COLO829 (cell line): ENCODE data around the gene IRAK3.
"Not testable (repeated sequence)": the region's sequence is repeated elsewhere in the genome, so short reads cannot be mapped to it uniquely, and the experiment has no call there.

Experiments
- DNase-seq: peaks from one replicate; pipeline ENCODE4 v3.0.0; 2012; ENCODE audit warnings: low spot score

Gene IRAK3

GRCh38 chr12:66170606-66171005 is 18.4 kb upstream of the IRAK3 start:
- no peak for DNase-seq

- DNase-seq, result not testable (repeated sequence)
Measured at GRCh38 chr12:66174391-66175325, 14.4 kb upstream of the IRAK3 start.

- no peak for DNase-seq
Measured at GRCh38 chr12:66176105-66176900, 12.7 kb upstream of the IRAK3 start.

- no peak for DNase-seq
Measured at GRCh38 chr12:66182956-66183355, 6.1 kb upstream of the IRAK3 start.

- DNase-seq, result not testable (repeated sequence)
Measured at GRCh38 chr12:66184822-66185221, 4.2 kb upstream of the IRAK3 start.

- no peak for DNase-seq
Measured at GRCh38 chr12:66187036-66187435, 2.0 kb upstream of the IRAK3 start.

GRCh38 chr12:66187821-66188220 is 1.2 kb upstream of the IRAK3 start:
- no peak for DNase-seq

- DNase-seq, result no peak
Measured at GRCh38 chr12:66189486-66189843, 451 bp downstream of the IRAK3 start.

- DNase-seq, result no peak
Measured at GRCh38 chr12:66189889-66190288, 875 bp downstream of the IRAK3 start.

- no peak for DNase-seq
Measured at GRCh38 chr12:66190519-66191370, 1.7 kb downstream of the IRAK3 start.

- no peak for DNase-seq
Measured at GRCh38 chr12:66191547-66192126, 2.6 kb downstream of the IRAK3 start.

- no peak for DNase-seq
Measured at GRCh38 chr12:66194122-66194521, 5.1 kb downstream of the IRAK3 start.

GRCh38 chr12:66195242-66195641 is 6.2 kb downstream of the IRAK3 start:
- DNase-seq, result no peak

- no peak for DNase-seq
Measured at GRCh38 chr12:66196806-66197205, 7.8 kb downstream of the IRAK3 start.

- no peak for DNase-seq
Measured at GRCh38 chr12:66197495-66197921, 8.5 kb downstream of the IRAK3 start.

- DNase-seq, result no peak
Measured at GRCh38 chr12:66199141-66199540, 10.1 kb downstream of the IRAK3 start.

GRCh38 chr12:66199831-66200509 is 11.0 kb downstream of the IRAK3 start:
- DNase-seq, result no peak

- DNase-seq, result no peak
Measured at GRCh38 chr12:66203820-66204219, 14.8 kb downstream of the IRAK3 start.

GRCh38 chr12:66206141-66206540 is 17.1 kb downstream of the IRAK3 start:
- no peak for DNase-seq

- no peak for DNase-seq
Measured at GRCh38 chr12:66210840-66211239, 21.8 kb downstream of the IRAK3 start.

GRCh38 chr12:66211573-66211972 is 22.6 kb downstream of the IRAK3 start:
- DNase-seq, result not testable (repeated sequence)
